ENCODE results near the gene NCF4.

NCF4 gene

DNA sequence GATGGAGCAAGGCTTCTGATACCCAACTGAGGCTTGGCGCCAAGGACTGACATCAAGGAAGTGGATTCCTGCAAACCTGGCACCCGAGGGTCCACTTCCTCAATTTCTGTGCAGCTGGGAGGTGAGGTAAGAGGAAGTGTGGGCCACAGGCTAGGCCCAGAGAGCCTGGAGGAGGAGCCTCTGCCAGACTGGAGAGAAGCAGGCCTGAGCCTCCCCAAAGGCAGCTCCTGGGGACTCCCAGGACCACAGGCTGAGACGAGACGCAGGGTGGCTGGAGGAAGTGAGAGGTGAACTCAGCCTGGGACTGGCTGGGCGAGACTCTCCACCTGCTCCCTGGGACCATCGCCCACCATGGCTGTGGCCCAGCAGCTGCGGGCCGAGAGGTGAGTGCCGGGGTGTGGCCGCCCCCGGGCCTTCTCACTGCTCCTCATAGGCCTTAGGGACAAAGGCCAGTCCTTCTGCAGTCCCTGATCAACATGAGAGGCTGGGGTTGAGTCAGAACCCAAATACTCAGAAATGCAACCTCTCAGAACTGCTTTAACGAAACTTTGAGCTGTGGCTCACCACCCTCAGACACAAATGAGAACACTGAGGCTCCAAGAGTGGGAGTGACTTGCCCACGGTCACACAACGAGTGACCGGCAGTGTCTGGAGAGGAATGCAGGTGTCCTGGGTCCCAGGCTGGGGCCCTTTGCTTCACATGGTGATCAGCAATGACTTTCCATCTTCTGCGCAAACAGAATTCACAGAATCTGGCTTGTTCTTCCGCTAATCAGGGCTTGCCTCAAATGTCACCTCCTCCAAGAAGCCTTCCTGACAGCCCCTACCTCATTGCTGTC lies at the start of gene NCF4:
TSS of gene NCF4 (plus strand) at position 186 of the 839 bp plus-strand sequence. CDS start at position 352, 166 bp downstream.
- H3K27ac ChIP-seq = no peak within 1 kb of the TSS

GRCh38 chr22:36811094-36811800 lies 49.6 kb upstream of the NCF4 start:
- TF ChIP-seq CTCF (IDR thresholded peaks at IDR 0.05) (no peak), ZFX (IDR thresholded peaks at IDR 0.05; ENCODE audit: borderline replicate concordance) (no peak)
- no peak overlapping the region for H3K27ac ChIP-seq

More for the DNA sequence above, at the start of gene NCF4:
- TF ChIP-seq CTCF (IDR thresholded peaks at IDR 0.05) (no peak), ZFX (IDR thresholded peaks at IDR 0.05; ENCODE audit: borderline replicate concordance) (no peak)

GRCh38 chr22:36814801-36815200 lies 46.0 kb upstream of the NCF4 start:
- H3K27ac ChIP-seq = no peak overlapping the region
- TF ChIP-seq ZFX (IDR thresholded peaks at IDR 0.05; ENCODE audit: borderline replicate concordance) (no peak), CTCF (IDR thresholded peaks at IDR 0.05) (no peak)

DNA sequence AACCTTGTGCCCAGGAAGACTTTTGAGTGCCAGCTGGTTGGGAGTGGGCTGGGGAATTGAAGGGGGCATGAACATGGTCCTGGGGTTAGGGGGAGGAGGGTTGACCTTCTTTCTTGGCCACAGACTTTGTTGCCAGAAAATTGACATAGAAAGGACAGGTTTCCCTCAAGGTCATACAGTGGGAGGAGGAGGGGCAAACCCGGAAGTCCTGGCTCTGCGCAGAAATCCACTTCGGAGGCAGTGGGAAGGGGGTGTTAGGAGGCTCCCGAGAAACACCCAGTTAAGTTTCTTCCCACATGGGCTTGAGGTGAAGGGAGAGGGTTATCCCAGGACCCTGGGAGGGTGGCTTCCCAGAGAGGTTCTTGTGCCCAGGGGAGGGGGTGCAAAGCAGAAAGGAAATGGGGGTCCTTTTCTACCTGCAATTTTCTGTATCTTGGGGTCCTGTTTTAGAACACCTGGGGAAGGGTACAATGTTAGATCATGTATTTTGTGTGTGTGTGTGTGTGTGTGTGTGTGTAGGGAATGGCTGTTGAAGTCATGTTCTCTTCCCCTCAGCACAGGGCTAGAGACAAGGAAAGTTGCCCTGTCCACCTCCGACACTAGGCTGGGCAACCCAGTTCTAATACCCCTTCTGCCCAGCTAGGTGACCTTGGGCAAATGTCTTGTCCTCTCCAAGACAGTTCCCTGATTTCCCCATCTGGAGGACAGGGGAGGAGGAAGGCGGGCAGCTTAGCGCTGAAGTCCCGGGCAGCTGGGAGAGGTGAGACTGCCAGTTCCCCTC lies 45.1 kb upstream of the NCF4 start:
- TF ChIP-seq ZFX (IDR thresholded peaks at IDR 0.05; ENCODE audit: borderline replicate concordance) (no peak), CTCF (IDR thresholded peaks at IDR 0.05) (no peak)
- no peak overlapping the region for H3K27ac ChIP-seq

DNA sequence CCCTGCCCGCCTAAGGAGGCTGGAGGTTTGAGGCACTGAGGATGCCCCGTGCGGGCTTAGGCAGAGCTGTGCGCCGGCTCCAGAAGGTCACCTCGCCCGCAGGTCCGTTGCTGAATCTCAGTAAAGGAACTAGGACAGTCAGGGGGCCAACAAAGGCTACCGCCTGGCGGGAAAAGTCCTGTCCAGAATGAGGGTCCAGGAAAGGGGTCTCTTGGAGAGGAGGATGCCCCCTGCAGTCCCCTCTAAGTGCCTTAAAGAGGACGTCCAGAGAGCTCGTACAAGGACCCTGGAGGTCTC lies 44.5 kb upstream of the NCF4 start:
- no peak overlapping the region for H3K27ac ChIP-seq
- no peak for TF ChIP-seq CTCF (IDR thresholded peaks at IDR 0.05)

- no peak for TF ChIP-seq ZFX (IDR thresholded peaks at IDR 0.05; ENCODE audit: borderline replicate concordance)
- TF ChIP-seq CTCF (IDR thresholded peaks at IDR 0.05) = no peak
- H3K27ac ChIP-seq = no peak within 1 kb of the TSS
These were observed 43.9 kb upstream of the NCF4 start, which contains the start of gene PVALB for GRCh38 chr22:36816636-36817524. PVALB (minus strand) TSS chr22:36817035; CDS start chr22:36817005, 30 bp downstream.

Measured in 22Rv1 (cell line).